Activated T-helper 2 cell treated with anti-CD3 and anti-CD28 coated beads, Interferon-gamma antibody, Interleukin-2, Interleukin-4, amounts not matched to agents 10 μg/mL and 5 μg/mL and 100 μg/mL, durations not matched to agents 14 hours and 24 hours and 36 hours (primary cell): ENCODE measurements around the gene IPO9. TPM values are rescaled to one million over a fixed set of nuclear protein-coding genes. Genes with fewer than 3 reads are reported as not detected.

Experiments
- DNase-seq: peaks from one replicate; pipeline ENCODE4 v3.0.0; 2021; ENCODE audit warnings: low spot score
- H3K27ac Mint-ChIP-seq: one replicate; pipeline ENCODE4 v1.8.0; 2021; ENCODE audit warnings: mixed read lengths
- H3K27me3 Mint-ChIP-seq: one replicate; pipeline ENCODE4 v1.8.0; 2021; ENCODE audit warnings: low read depth, mixed read lengths
- H3K36me3 Mint-ChIP-seq: one replicate; pipeline ENCODE4 v1.8.0; 2021; ENCODE audit warnings: low read depth, mixed read lengths
- H3K4me1 Mint-ChIP-seq: one replicate; pipeline ENCODE4 v1.8.0; 2021; ENCODE audit warnings: low read depth, mixed read lengths
- H3K4me3 Mint-ChIP-seq: one replicate; pipeline ENCODE4 v1.8.0; 2021; ENCODE audit warnings: low read depth, mild to moderate bottlenecking, moderate library complexity, mixed read lengths
- H3K9me3 Mint-ChIP-seq: one replicate; pipeline ENCODE4 v1.8.0; 2021; ENCODE audit warnings: mixed read lengths
- intact Hi-C: fragments of 100-400 bp; cut with micrococcal nuclease; formaldehyde crosslinking; loops from one replicate; pipeline ENCODE4 v1.15.1; 2023
- total RNA-seq: library from RNA; stranded (reverse); gene quantifications from 2 replicates; pipeline ENCODE4 v1.2.3, GENCODE V29; 2022

Gene IPO9
- total RNA-seq, 1 donor from 2014 or later: 64.7 TPM

DNA sequence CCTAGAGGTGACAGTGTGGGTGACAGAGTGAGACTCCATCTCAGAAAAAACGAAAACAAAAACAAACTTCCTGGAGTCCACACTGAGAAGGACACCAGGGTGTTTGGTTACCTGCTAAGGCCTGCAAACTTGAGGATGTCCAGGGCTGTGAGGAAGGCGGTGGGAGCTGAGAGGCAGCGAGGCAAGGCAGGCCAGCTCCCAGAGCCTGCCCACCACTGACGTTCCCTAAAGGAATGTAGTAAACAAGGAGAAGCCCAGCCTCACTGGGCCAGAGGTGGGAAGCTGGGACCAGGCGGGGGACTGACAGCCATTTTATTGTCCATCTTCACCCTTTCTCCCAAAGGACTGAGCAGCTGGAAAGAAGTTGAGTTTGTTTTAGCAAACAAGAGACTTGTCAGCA is 83.9 kb downstream of the IPO9 start:
- Mint-ChIP-seq H3K36me3 (no peaks in the 10 kb centered on the region), H3K27me3 (no peaks in the 10 kb centered on the region), H3K27ac (no peak overlapping the region), H3K9me3 (no peaks in the 10 kb centered on the region), H3K4me1 (no peaks in the 10 kb centered on the region), H3K4me3 (no peak overlapping the region)
- DNase-seq: no peak
- intact Hi-C loops: no loop called here

DNA sequence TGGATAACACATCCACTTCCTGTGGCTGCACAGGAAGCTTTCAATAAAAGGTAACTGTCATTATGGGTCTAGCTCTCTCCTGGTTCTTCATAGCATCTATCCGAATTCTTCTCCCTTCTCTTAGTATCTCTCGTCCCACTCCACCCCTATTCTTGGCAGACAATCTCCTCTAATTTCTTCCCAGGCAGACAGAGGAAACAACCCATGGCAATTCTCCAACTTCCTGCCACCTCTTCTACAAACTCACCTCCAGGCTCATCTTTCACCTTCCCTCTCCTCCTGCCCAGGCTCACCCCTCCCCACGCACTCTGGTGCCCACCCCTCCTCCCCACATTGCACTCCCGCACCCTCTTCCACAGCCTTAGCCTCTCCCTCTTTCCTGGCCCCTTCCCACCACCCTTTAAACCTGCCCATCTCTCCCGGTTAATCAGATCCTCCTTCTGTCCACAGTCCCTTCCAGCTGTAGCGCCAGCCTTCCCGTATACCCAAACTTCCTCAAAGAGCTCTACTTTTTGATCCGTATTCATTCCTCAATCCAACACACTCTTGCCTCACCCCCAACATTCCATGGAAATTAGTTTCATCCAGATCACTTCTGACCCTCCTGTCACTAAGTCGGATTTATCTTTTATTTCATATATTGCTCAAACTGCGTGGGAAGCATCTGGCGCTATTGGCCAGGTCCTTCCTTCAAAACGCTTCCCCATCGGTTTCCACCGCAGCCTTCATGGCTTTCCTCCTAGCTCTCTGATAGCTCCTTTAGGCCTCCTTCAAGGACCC is 85.7 kb downstream of the IPO9 start:
- Mint-ChIP-seq H3K27me3 (peaks cover 7% of the 10 kb centered on the region), H3K4me1 (no peaks in the 10 kb centered on the region), H3K4me3 (no peak overlapping the region), H3K27ac (no peak overlapping the region), H3K36me3 (no peaks in the 10 kb centered on the region), H3K9me3 (no peaks in the 10 kb centered on the region)
- intact Hi-C loops: no loop called here
- no peak for DNase-seq

DNA sequence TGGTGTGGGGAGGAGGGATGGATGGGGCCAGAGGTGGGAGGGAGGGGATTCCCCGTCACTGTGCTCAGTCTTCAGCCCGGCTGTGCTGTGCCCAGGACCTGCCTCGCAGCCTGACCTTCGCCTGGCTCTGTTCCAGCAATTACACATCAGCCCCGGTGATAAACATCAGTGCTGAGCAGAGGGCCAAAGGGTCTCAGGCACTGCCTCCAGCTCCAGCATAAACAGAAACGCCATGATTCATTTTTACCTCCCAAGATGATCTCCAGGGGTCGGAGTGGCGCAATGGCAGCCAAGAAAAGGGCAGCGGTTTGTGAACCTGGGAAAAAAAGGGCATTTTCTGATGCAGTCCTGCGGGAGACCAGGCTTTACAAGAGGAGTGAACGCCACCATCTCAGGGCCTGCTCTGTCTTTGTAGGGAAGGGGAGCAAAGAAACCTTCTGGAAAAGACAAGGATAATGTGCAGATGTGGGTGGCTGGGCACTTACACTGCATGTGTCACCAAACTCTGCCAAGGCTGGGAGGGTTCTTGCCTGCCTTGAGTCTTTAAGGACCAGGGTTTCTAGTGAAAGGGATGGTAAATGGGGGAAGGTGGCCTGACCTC is 87.8 kb downstream of the IPO9 start:
- Mint-ChIP-seq H3K4me1 (no peaks in the 10 kb centered on the region), H3K36me3 (no peaks in the 10 kb centered on the region), H3K27ac (no peak overlapping the region), H3K4me3 (no peak overlapping the region), H3K9me3 (no peaks in the 10 kb centered on the region), H3K27me3 (peaks cover 7% of the 10 kb centered on the region)
- DNase-seq: no peak
- intact Hi-C loops: no loop called here

DNA sequence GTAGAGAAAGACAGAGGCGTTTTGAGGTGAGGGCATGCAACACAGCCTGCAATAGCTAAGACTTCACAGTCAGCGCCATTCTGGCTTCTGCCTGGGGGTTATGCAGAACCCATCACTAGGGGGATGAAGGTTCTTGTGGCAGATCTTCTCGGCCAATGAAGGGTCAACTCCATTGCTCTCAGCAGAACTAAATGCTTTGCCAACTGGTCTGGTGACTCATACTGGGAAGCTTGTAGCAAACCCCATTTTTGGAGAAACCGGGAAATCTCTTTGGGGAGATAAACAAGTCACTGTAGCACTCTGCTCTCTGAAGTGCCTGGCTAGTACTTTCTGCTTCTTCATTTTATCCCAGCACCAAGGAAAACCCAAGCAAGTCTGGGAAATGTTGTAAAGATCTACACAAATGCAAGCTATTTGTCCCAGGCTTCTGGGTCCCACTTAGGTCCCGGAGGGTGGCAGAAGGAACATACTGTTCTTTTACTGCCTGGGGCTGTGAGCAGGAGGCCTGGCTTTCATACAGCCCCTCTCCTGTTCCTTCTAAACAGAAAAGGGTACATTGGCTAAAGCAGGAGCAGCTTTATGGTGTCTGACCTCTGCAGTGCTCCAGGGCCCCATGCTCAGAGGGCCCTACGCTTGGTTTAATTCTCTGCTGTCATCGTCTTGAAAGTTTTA is 88.5 kb downstream of the IPO9 start:
- H3K27ac Mint-ChIP-seq: no peak overlapping the region
- H3K4me1 Mint-ChIP-seq: no peaks in the 10 kb centered on the region
- H3K4me3 Mint-ChIP-seq: no peak overlapping the region

DNA sequence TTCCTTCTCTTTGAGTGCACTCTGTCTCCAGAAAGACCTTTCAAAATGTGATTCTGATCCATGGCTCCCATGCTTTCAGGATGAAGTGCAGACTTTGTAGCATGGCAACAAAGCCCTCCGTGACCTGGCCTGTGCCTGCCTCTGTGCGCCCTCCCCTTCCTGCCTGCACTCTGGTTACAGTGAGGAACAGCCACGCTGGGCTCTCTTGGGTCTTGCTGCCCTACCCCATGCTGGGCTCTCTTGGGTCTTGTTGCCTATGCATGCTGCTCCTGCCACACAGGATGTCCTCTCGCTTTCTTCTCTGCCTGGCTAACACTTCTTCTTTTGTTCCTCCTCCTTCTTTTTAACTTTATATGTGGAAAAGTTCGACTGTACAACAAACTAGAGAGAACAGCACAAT is 89.4 kb downstream of the IPO9 start:
- Mint-ChIP-seq H3K36me3 (no peaks in the 10 kb centered on the region), H3K9me3 (no peaks in the 10 kb centered on the region), H3K4me3 (no peak overlapping the region), H3K27ac (no peak overlapping the region), H3K27me3 (peaks cover 12% of the 10 kb centered on the region), H3K4me1 (no peaks in the 10 kb centered on the region)
- no peak for DNase-seq
- intact Hi-C loops: no loop called here

More for the DNA sequence above, 88.5 kb downstream of the IPO9 start:
- no peaks in the 10 kb centered on the region for H3K9me3 Mint-ChIP-seq
- H3K36me3 Mint-ChIP-seq: no peaks in the 10 kb centered on the region
- H3K27me3 Mint-ChIP-seq: peaks cover 12% of the 10 kb centered on the region
- intact Hi-C loops: no loop called here
- no peak for DNase-seq

DNA sequence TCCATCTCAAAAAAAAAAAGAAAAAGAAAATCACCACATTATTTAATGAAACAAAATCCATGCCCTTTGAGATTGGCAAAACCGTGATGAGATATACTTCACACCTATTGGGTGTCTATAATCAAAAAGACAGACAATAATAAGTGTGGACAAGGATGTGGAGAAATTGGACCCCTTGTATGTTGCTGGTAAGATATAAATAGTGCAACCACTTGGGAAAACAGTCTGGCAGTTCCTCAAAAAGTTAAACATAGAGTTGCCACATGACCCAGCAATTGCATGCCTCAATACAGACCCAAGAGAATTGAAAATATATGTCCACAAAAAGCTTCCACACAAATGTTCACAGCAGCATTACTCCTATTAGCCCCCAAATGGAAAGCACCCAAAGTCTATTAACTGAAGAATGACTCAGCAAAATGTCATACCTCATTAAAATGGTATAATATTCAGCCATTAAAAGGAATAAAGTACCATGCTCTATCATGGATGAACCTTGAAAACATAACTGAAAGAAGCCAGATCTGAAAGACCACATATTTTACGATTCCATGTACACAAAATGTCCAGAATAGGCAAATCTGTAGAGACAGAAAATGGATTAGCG is 93.1 kb downstream of the IPO9 start:
- H3K36me3 Mint-ChIP-seq: no peaks in the 10 kb centered on the region
- H3K9me3 Mint-ChIP-seq: no peaks in the 10 kb centered on the region
- intact Hi-C loops: no loop called here
- no peak for DNase-seq
- H3K27ac Mint-ChIP-seq: no peak overlapping the region
- no peaks in the 10 kb centered on the region for H3K4me1 Mint-ChIP-seq
- peaks cover 17% of the 10 kb centered on the region for H3K27me3 Mint-ChIP-seq
- no peak overlapping the region for H3K4me3 Mint-ChIP-seq

DNA sequence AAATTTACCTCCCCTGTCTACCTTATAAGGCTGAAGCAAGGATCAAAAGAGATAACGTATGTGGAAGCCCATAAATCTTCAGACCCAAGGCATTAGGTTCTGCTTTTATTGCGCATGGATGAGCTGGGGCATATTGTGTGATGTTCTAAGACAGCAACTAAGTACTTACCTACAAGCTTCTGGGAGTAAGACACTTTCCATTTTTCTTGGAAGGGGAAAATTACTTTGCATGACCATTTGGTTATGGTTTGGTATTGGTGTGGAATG is 96.3 kb downstream of the IPO9 start:
- H3K36me3 Mint-ChIP-seq: no peaks in the 10 kb centered on the region
- H3K27me3 Mint-ChIP-seq: peaks cover 10% of the 10 kb centered on the region
- H3K4me3 Mint-ChIP-seq: no peak overlapping the region
- no peak for DNase-seq
- no peaks in the 10 kb centered on the region for H3K4me1 Mint-ChIP-seq
- no peak overlapping the region for H3K27ac Mint-ChIP-seq
- intact Hi-C loops: no loop called here
- H3K9me3 Mint-ChIP-seq: no peaks in the 10 kb centered on the region

DNA sequence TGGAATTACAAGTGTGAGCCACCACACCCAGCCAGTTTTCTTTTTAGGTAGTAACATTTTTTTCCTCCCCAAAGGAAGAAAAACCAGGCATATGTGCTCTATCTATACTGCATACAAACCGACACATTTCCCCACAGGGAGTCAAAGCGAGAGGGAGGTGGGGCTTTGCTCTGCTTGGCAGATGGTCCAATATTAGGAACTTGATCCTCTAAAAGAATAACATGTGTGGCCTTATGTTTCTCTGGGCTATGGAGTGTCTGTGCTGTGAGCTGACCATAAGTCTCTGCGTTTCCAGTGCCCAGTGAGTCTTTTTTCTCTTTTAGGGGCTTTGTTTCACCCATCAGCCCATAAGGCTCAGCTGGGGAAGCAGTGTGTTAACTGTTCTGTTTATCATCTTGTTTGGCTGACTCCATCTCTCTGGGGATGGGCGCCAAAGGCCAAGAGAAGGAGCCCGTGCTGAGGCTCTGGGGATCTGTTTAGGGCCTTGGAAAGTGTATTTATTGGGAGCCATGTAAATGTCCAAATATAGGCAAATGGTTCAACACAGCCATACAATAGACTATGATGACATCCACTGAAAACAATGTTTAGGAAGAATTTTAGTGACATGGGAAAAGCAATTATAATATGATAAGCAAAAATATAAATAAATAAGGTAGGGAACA is 97.2 kb downstream of the IPO9 start:
- no peak for DNase-seq
- Mint-ChIP-seq H3K27ac (no peak overlapping the region), H3K36me3 (no peaks in the 10 kb centered on the region), H3K4me3 (no peak overlapping the region), H3K27me3 (peaks cover 10% of the 10 kb centered on the region), H3K4me1 (no peaks in the 10 kb centered on the region), H3K9me3 (no peaks in the 10 kb centered on the region)
- intact Hi-C loops: no loop called here

DNA sequence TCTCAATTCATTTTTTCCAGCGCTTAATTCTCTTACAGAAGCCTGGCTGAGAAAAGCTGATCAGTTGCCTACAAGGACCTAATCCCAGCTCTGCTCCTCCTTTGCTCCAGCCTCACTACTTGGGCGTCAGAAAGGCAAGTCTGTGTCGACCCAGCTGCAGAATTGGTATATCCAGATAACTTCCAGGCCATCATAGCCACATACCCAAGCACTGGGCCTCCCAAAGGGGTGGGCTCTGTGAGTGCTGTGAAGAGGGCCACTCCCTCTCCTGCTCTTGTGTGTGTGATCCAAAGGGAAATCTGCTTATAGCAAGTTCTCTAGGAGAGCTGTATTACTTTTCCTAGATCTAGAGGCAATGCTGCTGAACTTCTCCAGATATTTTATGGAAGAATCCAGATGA is 99.3 kb downstream of the IPO9 start:
- DNase-seq: no peak
- H3K9me3 Mint-ChIP-seq: no peaks in the 10 kb centered on the region
- no peaks in the 10 kb centered on the region for H3K4me1 Mint-ChIP-seq
- no peak overlapping the region for H3K27ac Mint-ChIP-seq
- no peak overlapping the region for H3K4me3 Mint-ChIP-seq
- no peaks in the 10 kb centered on the region for H3K36me3 Mint-ChIP-seq
- intact Hi-C loops: no loop called here
- H3K27me3 Mint-ChIP-seq: peaks cover 8% of the 10 kb centered on the region

DNA sequence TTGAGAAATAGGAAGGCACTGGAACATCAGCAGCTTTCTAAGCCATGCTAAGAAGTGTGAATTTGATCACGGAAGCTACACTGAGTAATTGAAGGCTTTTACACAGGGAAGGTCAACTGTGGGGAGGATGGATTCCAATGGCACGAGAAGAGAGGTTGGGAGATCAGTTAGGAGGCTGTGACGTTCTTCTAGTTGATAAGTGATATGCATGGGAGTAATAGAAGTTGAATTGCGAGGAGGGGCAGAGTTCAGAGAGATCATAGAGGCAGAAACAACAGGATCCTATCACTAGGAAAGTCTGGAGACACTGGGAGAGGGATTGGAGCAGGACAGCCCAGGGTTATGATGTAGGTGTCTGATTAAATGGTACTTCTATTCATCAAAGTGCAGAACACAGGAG is 101.2 kb downstream of the IPO9 start:
- H3K4me3 Mint-ChIP-seq: no peak overlapping the region
- DNase-seq: no peak
- no peaks in the 10 kb centered on the region for H3K4me1 Mint-ChIP-seq
- H3K27me3 Mint-ChIP-seq: peaks cover 14% of the 10 kb centered on the region
- intact Hi-C loops: no loop called here
- H3K36me3 Mint-ChIP-seq: no peaks in the 10 kb centered on the region
- H3K9me3 Mint-ChIP-seq: no peaks in the 10 kb centered on the region
- no peak overlapping the region for H3K27ac Mint-ChIP-seq

DNA sequence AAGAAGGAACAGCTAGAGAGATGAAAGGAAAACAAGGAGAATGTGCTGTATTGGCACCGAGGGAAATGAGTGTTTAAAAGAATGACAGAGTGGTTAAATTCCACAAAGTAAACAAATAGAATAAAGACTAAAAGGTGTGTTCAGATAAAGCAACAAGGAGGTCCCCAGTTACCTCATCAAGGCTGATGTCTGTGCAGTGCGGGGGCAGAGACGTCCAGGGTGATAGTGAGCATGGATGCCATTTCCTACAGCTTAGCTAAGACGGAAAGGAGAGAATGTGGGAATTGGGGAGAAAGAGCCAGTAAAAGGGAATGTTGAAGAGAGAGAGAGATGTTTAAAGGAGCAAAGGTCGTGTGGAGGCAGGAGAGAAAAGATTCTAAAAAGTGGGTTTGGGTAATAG is 101.8 kb downstream of the IPO9 start:
- intact Hi-C loops: no loop called here
- Mint-ChIP-seq H3K9me3 (no peaks in the 10 kb centered on the region), H3K4me3 (no peak overlapping the region), H3K36me3 (no peaks in the 10 kb centered on the region), H3K27ac (no peak overlapping the region), H3K27me3 (peaks cover 12% of the 10 kb centered on the region), H3K4me1 (no peaks in the 10 kb centered on the region)
- DNase-seq: no peak
